CD4-positive, alpha-beta T cell treated with Interleukin-1 beta for 1 hour (primary cell): ENCODE data around the gene C19orf25.
"Not testable (repeated sequence)": the region's sequence is repeated elsewhere in the genome, so short reads cannot be mapped to it uniquely, and the experiment has no call there.

Experiments
- DNase-seq, 2 donors: peaks; one replicate each; pipeline ENCODE4 v3.0.0-alpha.2; 2020 to 2022

C19orf25 gene

DNA sequence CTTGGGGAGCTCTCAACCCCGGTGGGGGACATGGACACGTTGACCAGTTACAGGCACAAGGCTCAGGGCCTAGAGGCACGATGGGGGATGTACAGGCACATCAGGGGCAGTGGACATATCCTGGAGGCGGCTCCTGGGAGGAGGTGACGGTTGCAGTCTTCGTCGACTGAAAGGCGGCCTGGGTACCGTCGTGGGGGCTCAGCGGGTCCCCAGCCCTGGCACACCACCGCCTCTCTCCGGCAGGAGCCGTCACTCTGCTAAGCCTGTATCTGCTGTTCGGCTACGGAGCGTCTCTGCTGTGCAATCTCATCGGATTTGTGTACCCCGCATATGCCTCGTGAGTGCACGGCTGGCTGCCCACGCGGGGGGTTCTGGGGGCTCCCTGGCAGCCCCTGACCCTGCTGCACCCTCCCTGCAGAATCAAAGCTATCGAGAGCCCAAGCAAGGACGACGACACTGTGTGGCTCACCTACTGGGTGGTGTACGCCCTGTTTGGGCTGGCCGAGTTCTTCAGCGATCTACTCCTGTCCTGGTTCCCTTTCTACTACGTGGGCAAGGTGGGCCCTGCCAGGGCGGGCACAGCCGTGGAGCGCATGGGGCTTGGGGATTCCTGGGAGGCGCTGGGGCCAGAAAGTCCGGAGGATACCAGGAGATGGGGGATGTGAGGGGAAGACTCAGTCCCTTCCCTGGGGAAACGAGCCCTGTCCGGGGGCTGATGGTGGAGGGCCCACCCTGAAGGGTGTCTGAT, 16.2 kb upstream of the C19orf25 start:
- DNase-seq: no peak

DNA sequence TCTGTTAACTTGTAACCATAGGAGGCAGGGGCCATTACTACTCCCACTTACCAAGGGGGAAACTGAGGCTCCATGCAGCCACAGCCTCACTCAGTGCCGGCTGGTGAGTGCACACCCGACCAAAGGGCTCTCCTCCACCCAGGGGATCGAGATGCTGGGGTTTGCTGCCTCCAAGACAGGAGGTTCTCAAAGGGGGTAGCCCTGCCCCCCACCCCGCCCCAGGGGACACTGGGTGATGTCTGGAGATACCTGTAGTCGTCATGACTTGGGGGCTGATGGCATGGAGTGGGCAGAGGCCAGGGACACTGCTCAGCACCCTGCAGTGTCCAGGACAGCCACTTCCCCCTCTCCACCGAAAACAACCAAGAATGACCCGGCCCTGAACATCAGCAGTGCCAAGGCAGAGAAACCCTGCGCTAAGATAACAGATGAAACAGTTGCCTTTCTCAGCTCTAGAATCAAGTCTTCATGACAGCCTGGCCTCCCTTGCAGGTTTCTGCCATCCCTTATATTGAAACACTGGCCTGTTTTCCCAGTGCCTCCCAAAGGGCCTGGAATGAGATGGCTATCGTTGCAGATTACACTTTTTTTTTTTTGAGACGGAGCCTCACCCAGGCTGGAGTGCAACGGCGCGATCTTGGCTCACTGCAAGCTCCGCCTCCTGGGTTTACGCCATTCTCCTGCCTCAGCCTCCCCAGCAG, 15.2 kb upstream of the C19orf25 start:
- DNase-seq: no peak

DNA sequence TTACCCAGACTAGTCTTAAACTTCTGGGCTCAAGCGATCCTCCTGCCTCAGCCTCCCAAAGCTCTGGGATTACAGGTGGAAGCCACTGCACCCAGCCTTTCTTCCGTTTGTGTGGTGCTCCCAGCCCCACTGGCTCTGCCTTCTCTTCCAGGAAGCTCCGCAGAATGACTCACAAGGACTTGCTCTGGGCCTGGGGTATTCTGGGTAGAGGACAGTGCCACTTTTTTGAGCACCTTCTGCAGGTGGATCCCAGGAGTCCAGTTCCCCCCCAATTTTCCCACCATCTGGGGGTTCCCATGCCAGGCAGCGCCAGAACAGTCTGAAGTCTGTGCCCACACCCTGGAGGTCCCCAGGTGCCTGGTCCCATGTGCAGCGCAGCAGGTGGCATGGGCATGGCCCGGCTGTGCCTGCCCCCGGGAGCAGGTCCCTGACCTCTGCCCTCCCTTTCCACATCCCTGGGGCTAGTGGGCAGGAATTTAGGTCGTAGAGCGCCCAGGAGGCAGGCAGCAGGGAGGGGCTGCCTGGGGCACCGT, 13.5 kb upstream of the C19orf25 start:
- DNase-seq: no peak

DNA sequence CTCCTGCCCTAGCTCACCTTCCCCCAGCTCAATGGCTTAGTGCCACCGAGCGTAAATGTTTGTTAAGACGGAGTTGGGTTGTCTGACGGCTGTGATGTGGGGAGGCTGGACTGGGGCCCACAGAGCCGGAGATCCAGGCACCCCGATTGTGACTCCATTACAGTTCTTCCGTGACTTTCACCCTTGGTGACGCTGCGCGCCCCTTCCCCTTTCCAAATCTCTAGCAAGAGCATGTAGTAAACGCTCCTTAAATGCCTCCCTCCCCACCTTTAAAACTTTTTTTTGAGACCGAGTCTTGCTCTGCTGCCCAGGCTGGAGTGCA, 12.8 kb upstream of the C19orf25 start:
- no peak for DNase-seq

- DNase-seq: no peak
Measured at GRCh38 chr19:1491114-1491848, 12.3 kb upstream of the C19orf25 start, which contains the start of gene REEP6. Gene REEP6 (plus strand): TSS chr19:1491181. CDS start chr19:1491270, 89 bp downstream.

- peak; percentile 97 to 98 for DNase-seq
Measured at GRCh38 chr19:1490311-1491113, 11.5 kb upstream of the C19orf25 start, which contains the start of gene PCSK4. Gene PCSK4 (minus strand): TSS chr19:1490350. CDS start chr19:1490346, 4 bp downstream.

- DNase-seq: no peak
Measured at GRCh38 chr19:1489463-1490310, 10.7 kb upstream of the C19orf25 start.

DNA sequence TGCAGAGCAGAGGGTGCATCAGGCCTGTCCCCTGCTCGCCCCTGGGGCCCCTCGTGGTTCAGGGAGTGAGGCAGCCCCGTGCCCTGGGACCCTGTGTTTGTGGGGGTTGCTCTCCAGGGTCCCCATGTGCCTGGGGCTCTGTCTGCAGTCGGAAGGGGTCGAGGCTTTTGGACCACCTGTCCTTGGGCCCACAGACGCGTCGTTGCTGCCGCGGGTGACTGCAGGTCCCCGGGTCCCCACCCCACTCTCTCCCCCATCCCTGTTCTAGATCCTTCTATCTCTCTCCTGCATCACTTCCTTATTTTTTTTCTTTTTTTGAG, 9.2 kb upstream of the C19orf25 start:
- no peak for DNase-seq

DNA sequence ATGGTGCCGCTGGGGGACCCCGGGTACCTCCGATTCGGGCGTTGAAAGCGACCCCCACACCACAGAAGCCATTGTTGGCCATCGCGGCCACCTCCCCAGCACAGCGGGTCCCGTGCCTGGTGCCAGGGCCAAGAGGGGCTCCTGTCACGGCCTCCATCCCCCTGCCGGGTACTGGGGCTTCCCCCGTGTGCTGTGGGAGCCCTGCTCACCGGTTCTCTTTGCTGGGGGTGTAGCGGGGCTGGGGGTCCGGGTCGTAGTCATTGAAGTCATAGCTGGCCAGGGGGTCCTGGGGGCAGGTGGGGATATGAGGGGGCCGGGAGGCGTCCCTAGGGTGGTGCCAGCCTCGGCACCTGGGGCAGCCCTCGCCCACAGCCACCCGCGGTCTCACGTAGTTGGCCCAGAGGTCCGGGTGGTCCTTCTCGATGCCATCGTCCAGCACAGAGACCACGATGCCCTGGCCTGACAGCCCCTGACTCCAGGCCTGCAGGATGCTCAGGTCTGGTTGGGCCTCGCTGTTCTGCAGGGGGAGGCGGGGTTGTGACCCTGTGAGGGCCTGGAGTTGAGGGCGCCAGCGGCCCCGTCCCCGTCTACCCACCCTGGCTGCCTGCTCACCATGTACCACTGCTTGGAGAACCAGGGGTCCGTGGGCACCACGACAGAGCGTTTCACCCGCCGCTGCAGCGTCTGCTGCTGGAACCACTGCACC, 8.7 kb upstream of the C19orf25 start:
- no peak for DNase-seq

GRCh38 chr19:1486720-1487575, 7.9 kb upstream of the C19orf25 start:
- DNase-seq: no peak

DNA sequence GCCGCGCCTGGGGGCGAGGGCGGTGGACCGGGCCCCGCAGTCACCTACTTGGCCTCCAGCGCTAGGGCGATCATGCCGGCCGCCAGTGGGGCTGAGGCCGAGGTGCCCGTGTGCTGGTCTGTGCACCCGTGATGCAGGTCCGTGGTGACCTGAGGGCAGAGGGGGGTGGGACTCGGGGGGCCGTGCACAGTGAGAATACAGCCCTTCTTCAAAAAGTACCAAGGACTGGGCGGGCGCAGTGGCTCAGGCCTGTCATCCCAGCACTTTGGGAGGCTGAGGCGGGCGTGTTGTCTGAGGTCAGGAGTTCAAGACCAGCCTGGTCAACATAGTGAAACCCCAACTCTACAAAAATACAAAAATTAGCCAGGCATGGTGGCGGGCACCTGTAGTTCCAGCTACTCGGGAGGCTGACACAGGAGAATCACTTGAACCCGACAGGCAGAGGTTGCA, 5.0 kb upstream of the C19orf25 start:
- no peak for DNase-seq

GRCh38 chr19:1483131-1483978, 4.3 kb upstream of the C19orf25 start:
- no peak for DNase-seq

GRCh38 chr19:1482361-1483130, 3.5 kb upstream of the C19orf25 start:
- no peak for DNase-seq

DNA sequence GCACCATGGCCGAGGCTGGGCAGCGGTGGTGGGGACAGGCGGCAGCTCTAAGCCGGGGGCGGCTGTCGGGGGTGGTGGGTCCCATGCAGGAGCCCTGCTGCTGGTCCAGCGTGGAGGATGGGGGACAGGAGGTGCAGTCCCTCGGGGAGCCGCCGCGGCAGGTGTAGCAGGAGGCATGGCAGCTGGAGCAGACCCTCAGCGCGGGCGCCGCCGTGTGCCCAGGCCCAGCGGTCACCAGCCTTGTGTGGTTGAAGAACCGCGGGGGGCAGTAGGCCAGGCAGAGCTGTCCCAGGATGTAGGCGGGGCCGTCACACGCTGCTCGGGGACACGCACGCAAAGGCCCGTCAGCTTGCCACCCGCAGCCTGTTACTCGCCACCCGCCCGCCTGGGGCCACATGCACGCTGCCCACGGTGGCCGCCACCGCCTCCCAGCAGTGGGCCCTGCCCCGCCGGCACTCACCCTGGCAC, 2.9 kb upstream of the C19orf25 start:
- DNase-seq: no peak

- no peak for DNase-seq
Measured at GRCh38 chr19:1481224-1481892, 2.3 kb upstream of the C19orf25 start.

DNA sequence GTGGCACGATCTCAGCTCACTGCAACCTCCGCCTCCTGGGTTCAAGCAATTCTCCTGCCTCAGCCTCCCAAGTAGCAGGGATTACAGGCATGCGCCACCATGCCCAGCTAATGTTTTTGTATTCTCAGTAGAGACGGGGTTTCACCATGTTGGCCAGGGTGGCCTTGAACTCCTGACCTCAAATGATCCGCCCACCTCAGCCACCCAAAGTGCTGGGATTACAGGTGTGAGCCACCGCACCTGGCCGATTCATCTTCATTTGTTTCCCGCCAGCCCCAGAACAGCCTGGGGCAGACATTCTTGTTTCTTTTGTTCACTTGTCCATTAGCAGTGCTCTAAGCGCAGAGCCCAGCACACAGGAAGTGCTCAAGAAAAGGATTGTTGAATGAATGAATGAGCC, 2.0 kb downstream of the C19orf25 start:
- not testable (repeated sequence) for DNase-seq

- DNase-seq: no peak
Measured at GRCh38 chr19:1475751-1476437, 3.1 kb downstream of the C19orf25 start.
